ENCODE results near the gene YES1.
"Not testable (repeated sequence)": the region's sequence is repeated elsewhere in the genome, so short reads cannot be mapped to it uniquely, and the experiment has no call there.

The YES1 gene

GRCh38 chr18:820591-821165 lies 8.6 kb upstream of the YES1 start:
- DNase-seq = no peak

DNA sequence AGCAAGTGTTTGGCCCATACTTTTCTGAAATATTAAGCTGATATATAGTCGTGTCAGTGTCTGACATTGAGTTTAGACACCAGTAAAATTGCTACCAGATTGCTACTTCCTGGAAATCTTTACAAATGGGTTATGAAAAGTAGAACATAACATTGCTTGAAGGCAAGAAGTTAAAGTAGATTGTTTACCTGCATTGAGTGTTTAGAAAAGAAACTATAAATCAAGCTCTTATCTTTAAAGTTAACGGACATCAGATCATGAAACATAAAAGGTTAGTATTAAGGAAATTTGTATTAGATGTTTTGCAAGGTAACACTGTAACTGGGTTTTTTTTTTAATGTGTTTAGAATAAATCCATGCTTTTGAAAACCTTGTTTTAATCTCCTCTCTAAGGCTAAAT lies 4.8 kb upstream of the YES1 start:
- DNase-seq = no peak

DNA sequence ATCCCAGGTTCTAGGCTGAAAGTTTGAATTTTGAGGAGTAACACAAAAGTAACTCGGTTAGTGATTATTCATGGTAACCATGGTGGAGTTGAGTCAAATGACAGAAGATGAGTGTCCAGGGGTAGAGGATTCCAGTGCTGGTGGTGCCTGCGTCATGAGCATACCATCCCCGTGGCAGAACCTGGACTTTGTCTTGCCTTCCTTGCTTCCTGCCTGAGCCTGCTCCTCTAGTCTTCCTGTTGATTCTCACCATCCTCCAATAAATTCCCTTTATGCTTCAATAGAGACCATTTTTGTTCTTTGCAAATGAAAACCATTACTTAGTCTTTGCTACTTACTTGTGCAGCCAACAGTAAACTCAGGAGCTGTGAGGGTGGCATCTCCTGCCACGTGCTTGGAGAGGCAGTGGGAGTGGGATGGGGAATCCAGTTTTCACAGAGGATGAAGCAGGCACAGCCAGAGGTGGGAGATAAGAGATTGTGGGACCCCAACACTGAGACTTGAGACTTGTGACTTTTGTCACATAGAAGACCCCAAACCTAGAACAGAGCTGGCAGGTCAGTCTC lies 4.1 kb upstream of the YES1 start:
- no peak for DNase-seq

GRCh38 chr18:815353-815752 lies 3.3 kb upstream of the YES1 start:
- DNase-seq = no peak

DNA sequence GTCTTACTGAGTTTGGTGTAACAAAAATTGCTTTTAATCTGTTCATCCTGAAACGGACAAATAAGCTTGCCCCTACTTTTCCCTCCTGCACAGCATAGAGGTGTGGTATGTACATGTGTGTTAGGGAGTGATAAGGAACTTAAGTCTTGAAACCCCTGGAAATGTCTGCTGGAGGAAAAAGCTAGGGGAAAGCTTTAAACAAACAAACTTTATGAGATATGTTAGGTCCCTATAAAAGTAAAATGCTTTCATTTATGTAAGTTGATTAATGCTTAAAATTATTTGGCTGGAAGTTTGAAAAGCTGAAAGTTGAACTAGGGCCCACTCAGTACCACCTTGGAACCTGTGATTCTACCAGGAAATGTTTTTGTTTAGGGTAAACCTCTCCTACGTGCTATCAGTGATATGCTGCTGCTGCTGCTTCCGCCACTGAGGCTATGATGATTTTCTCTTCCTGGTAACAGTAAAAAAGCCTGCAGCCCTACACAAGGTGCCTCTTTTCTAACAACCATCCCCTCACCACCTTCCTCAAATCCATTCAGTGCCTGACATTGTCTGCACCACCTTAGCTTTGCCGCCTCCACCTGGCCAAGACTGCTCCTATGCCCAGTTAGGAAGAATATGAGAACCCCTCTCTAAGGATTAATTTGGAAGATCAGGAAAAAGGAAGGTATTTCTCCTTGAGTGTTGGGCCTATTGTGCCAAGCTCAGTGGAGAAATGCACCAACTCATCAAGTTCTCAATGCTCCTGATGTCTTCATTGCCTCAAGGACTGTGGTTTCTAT lies 2.5 kb upstream of the YES1 start:
- DNase-seq = no peak

DNA sequence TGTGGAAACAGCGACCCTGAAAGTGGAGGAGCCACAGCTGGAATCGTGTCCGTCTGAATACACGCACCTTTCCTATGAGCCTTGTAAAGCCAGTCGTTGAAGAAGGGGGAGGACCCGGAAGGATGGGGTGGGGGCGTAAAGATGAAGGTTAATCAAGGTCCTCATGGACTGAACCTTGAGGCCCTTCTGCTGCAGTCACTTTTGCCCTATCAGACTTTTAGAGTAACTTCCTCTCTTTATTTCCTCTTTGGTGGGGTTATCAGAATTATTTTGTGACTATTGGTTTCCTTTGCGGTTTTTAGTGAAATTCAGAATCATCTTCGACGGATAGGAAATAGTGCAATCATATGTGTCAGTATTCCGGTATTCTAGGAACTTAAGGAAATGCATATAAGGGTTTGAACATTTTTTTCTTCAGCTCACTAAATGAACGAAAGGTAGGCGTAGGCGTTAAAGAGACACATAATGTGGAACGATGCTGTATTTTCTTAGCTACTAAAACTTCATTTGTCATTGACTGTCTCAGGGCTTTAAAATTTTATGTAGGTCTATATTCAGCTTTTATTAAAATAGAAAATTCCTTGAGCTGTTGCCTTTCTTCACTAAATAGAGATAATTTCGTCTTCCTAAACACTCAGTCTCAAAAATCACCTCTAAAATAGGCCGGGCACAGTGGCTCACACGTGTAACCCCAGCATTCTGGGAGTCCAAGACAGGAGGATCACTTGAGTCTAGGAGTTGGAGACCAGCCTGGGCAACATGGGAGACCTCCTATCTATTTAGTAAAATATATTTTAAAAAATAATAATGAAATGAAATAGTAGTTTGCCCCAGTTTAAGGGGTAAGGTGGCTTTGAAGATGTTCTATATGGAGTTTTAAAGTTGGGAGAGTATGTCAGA lies 1.4 kb upstream of the YES1 start:
- peak in 1 of 2 donors; percentile 48 for DNase-seq

GRCh38 chr18:812376-813171 lies 532 bp upstream of the YES1 start:
- peak; percentile 71 to 78 for DNase-seq

GRCh38 chr18:811182-811891 lies 705 bp downstream of the YES1 start:
- DNase-seq = peak in 1 of 2 donors; percentile 22

DNA sequence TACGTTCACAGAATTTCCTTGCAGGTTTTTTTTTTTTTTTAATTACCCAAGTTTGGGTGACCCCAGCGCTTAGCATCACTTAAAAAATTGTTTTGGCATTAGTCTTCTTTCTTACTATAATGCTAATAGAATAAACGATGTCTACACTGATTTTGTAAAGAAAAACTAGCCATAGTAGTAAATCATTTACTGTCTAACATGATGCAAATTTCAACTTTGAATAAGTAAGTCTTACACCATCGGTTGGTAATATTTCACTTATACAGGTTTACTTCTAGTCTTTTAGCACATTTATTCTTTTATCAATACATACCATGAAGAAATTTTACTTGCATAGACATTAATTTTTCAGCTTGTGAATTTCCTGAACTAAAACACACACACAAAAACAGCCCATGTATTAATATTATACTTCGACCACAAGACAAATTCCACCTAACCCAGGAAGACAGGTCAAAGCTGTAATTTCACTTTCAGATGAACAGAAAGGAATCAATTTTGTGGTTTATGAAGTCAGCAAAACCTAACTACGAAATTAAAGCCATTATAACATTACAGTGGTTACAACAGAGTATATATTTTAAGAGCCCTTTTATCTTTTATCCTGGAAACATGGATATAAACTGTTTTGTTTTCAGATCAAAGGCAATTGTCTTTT lies 1.9 kb downstream of the YES1 start:
- DNase-seq = no peak

GRCh38 chr18:809228-809627 lies 2.8 kb downstream of the YES1 start:
- not testable (repeated sequence) for DNase-seq

DNA sequence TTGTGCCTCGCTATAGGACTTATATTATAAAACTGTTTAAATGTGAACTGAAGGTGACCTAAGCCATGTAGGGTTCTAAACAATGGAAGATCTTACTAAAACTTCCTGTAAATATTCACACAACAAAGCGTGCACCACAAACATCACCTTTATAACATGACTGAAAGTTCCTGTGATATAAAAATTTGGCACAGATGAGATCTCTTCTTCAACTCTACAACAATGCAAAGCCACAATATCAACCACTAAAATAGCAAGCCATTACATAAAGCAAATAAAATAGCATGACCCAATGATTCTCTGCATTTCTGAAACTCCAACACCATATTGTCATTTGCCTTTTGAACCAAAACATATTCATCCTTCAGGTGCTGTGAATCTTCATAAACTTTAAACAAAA lies 3.5 kb downstream of the YES1 start:
- DNase-seq = no peak

GRCh38 chr18:808086-808485 lies 4.0 kb downstream of the YES1 start:
- DNase-seq = no peak

DNA sequence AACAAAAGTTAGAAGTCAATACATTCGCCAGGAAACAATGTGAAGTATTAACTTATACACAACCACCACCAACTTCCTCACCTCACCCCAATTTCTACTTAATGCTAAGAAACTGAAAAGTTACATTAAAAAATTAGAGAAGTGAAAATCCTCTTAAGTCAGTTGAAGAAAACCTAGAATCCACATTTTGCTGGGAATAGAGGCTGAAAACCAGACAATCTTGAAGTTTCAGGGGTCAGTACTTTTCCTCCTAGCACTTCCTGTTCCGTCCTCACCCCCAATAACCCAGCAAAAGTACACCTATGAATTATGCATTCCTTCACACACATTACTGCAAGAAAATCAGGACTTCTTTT lies 6.3 kb downstream of the YES1 start:
- no peak for DNase-seq

DNA sequence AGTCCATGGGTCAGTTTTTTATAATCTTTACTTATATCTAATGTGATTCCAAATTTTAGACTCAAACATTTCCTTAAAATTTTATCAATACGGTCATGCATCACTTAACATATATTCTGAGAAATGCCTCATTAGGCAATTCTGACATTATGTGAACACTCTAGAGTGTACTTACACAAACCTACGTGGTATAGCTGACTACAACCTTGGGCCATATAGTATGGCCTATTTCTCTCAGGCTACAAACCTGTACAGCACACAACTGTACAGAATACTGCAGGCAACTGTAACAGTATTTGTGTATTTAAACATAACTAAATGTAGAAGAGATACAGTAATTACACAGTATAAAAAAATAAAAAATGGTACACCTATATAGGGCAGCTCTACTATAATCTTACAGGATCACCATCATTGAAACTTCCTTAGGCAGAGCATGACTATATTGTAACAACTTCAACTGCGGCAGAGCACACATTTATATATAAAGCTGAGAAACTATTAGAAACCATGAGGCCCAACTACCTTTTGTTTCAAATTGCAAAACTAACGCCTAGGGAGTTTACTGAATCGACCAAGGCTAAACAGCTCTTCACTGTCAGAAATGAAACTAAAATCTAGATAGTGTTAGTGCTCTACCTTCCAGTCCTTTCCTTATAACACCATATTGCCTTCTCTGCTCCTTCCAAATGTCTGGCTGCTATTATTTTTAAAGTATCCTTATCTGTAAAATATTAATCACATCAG lies 6.9 kb downstream of the YES1 start:
- no peak for DNase-seq

DNA sequence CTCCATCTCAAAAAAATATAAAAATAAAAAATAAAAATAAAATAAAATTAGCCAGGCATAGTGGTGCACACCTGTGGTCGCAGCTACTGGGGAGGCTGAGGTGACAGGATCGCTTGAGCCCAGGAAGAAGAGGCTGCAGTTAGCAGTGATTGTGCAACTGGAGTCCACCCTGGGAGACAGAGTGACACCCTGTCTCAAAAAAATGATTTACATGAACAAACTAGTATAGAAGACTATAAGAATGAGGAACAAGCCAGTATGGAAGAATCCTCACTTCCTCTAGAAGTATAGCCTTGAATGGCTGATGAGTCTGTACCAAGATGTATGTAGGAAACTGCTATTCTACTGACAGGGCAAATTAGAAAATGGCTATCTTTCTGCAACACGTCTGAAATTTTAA lies 10.9 kb downstream of the YES1 start:
- DNase-seq = no peak

GRCh38 chr18:799943-800342 lies 12.1 kb downstream of the YES1 start:
- no peak for DNase-seq

GRCh38 chr18:795383-795782 lies 16.7 kb downstream of the YES1 start:
- DNase-seq = not testable (repeated sequence)

GRCh38 chr18:789397-789796 lies 22.6 kb downstream of the YES1 start:
- no peak for DNase-seq

DNA sequence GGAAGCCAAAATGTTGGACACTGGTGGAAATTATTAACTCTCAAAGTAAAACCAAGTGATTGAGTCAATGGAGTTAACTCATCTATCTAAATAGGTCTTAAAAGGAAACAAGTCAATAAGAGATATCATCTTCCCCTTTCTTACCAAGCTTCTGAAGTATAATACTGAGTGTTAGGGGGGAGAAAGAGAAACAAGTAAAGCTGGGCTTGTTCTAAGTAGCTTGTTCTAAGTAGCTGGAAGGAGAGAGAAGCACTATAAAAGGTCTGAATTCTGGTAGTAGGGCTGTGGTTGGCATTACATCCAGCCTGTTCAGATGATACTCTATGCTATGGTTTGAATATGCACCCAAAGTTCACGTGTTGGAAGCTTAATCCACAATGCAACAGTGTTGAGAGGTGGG lies 26.8 kb downstream of the YES1 start:
- DNase-seq = no peak

- DNase-seq = no peak
Observed at GRCh38 chr18:784470-785172, 27.4 kb downstream of the YES1 start.
